BJ (cell line): ENCODE measurements around the gene FRAS1. TPM values are rescaled to one million over a fixed set of nuclear protein-coding genes. Genes with fewer than 3 reads are reported as not detected.

ENCODE experiments used
- CTCF ChIA-PET: fragments of 350-600 bp; formaldehyde crosslinking; extraction: SDS; loops from one replicate; lab custom pipeline; 2021; ENCODE audit warnings: antibody characterized with exemption, inconsistent platforms; lab: Yijun Ruan, JAX
- POLR2A ChIA-PET: fragments of 300-600 bp; sonication (Branson Sonifier 250); formaldehyde crosslinking; extraction: SDS; loops from one replicate; lab custom pipeline; 2021; ENCODE audit warnings: antibody characterized with exemption; lab: Charles Lee
- DNase-seq: peaks from one replicate; pipeline ENCODE4 v3.0.0-alpha.2; 2011; ENCODE audit warnings: low read depth
- H3K27me3 ChIP-seq: 2 replicates; pipeline ENCODE4 v1.6.0; 2011; ENCODE audit warnings: low read length; ENCODE audit not compliant: control insufficient read depth, insufficient read depth
- H3K36me3 ChIP-seq: 2 replicates; pipeline ENCODE4 v1.5.1; 2011; ENCODE audit warnings: low read length; ENCODE audit not compliant: control insufficient read depth, insufficient read depth
- H3K4me3 ChIP-seq: 2 replicates; pipeline ENCODE4 v1.5.1; 2011; ENCODE audit warnings: low read depth, mild to moderate bottlenecking, control low read depth, low read length
- CTCF ChIP-seq: IDR thresholded peaks from 2 replicates; pipeline ENCODE4 v1.5.1; 2011; ENCODE audit warnings: low read depth, mild to moderate bottlenecking, control low read depth, inconsistent platforms, low read length, moderate library complexity; ENCODE audit not compliant: insufficient read depth
- polyA plus RNA-seq: library from polyadenylated mRNA; depleted of rRNA; stranded (reverse); fragments of >200 nt; gene quantifications from 2 replicates; pipeline ENCODE4 v1.2.3, GENCODE V29; 2011

The FRAS1 gene
- polyA plus RNA-seq, 1 experiment, result 4.4 TPM

- H3K4me3 ChIP-seq, result no peak overlapping the region
- TF ChIP-seq CTCF, result peak; percentile 69
- POLR2A ChIA-PET, result no interaction called here
- no peaks in the 10 kb centered on the region for H3K27me3 ChIP-seq
- DNase-seq, result no peak
- no peaks in the 10 kb centered on the region for H3K36me3 ChIP-seq
- CTCF ChIA-PET, result interaction anchor here (1.5 to 5.9 kb wide), 4 partner anchors 11 to 557 kb away, joined by 3 to 43 read pairs (median 7); no protein-coding TSS in a partner anchor
Measured at GRCh38 chr4:78517050-78517652, 460.0 kb downstream of the FRAS1 start.

GRCh38 chr4:78518561-78518960 is 461.4 kb downstream of the FRAS1 start:
- Histone ChIP-seq H3K36me3 (no peaks in the 10 kb centered on the region), H3K27me3 (no peaks in the 10 kb centered on the region), H3K4me3 (no peak overlapping the region)
- ChIA-PET POLR2A (no interaction called here), CTCF (interaction anchor here (0.8 to 5.9 kb wide), 6 partner anchors 9 to 558 kb away, joined by 3 to 43 read pairs (median 4); no protein-coding TSS in a partner anchor)
- no peak for DNase-seq
- TF ChIP-seq CTCF, result no peak

- H3K27me3 ChIP-seq, result no peaks in the 10 kb centered on the region
- TF ChIP-seq CTCF, result no peak
- DNase-seq, result no peak
- no peaks in the 10 kb centered on the region for H3K36me3 ChIP-seq
- no peak overlapping the region for H3K4me3 ChIP-seq
- CTCF ChIA-PET, result interaction anchor here (1.5 kb wide), 1 partner anchor 460 kb away, joined by 5 read pairs; no protein-coding TSS in a partner anchor
- POLR2A ChIA-PET, result no interaction called here
Measured at GRCh38 chr4:78519962-78520361, 462.8 kb downstream of the FRAS1 start.

GRCh38 chr4:78520808-78521226 is 463.7 kb downstream of the FRAS1 start:
- ChIA-PET CTCF (interaction anchor here (1.5 kb wide), 1 partner anchor 461 kb away, joined by 5 read pairs; no protein-coding TSS in a partner anchor), POLR2A (no interaction called here)
- H3K27me3 ChIP-seq, result no peaks in the 10 kb centered on the region
- H3K4me3 ChIP-seq, result no peak overlapping the region
- no peaks in the 10 kb centered on the region for H3K36me3 ChIP-seq
- peak; percentile 25 for DNase-seq
- no peak for TF ChIP-seq CTCF

- POLR2A ChIA-PET, result no interaction called here
- Histone ChIP-seq H3K4me3 (no peak overlapping the region), H3K27me3 (no peaks in the 10 kb centered on the region), H3K36me3 (no peaks in the 10 kb centered on the region)
- CTCF ChIA-PET, result interaction anchor here (0.9 to 1.2 kb wide), 2 partner anchors 40 to 465 kb away, joined by 3 to 7 read pairs; no protein-coding TSS in a partner anchor
- TF ChIP-seq CTCF, result no peak
- no peak for DNase-seq
Measured at GRCh38 chr4:78524009-78524408, 466.9 kb downstream of the FRAS1 start.
